HUES48 (cell line): ENCODE results near the gene EEF1AKMT4.
A peak's percentile ranks its signal among the peaks of the same experiment; 100 is the strongest.

Experiments used
- H3K27ac ChIP-seq: one replicate; pipeline ENCODE4 v1.7.0; 2013; ENCODE audit warnings: low read depth, low read length, inconsistent platforms
- H3K27me3 ChIP-seq: 2 replicates; pipeline ENCODE4 v1.6.1; 2013; ENCODE audit warnings: mild to moderate bottlenecking, low read length; ENCODE audit not compliant: control insufficient read depth, insufficient read depth
- H3K36me3 ChIP-seq: 2 replicates; pipeline ENCODE4 v1.6.1; 2013; ENCODE audit warnings: low read length; ENCODE audit not compliant: control insufficient read depth, insufficient read depth
- H3K4me1 ChIP-seq: 2 replicates; pipeline ENCODE4 v1.6.1; 2013; ENCODE audit warnings: mild to moderate bottlenecking, low read length; ENCODE audit not compliant: control insufficient read depth, insufficient read depth
- H3K4me3 ChIP-seq: 2 replicates; pipeline ENCODE4 v1.5.1; 2013; ENCODE audit warnings: mild to moderate bottlenecking, low read depth, low read length
- H3K9ac ChIP-seq: 2 replicates; pipeline ENCODE4 v1.6.1; 2013; ENCODE audit warnings: mild to moderate bottlenecking, low read depth, low read length, moderate library complexity
- H3K9me3 ChIP-seq: 2 replicates; pipeline ENCODE4 v1.6.1; 2013; ENCODE audit warnings: low read length; ENCODE audit not compliant: control insufficient read depth, insufficient read depth

Gene EEF1AKMT4

GRCh38 chr3:184248454-184249411 is 739 bp upstream of the EEF1AKMT4 start, which contains the start of gene ALG3:
TSS of gene ALG3 (minus strand) at chr3:184248962. CDS start at chr3:184248940, 22 bp downstream.
- Histone ChIP-seq H3K27ac (peak within 1 kb of the TSS; percentile 97), H3K4me1 (no peaks in the 10 kb centered on the region), H3K4me3 (peak within 1 kb of the TSS; percentile 79), H3K9ac (peak within 1 kb of the TSS; percentile 93), H3K27me3 (no peaks in the 10 kb centered on the region), H3K36me3 (peaks cover 22% of the 10 kb centered on the region), H3K9me3 (no peaks in the 10 kb centered on the region)

- H3K9ac ChIP-seq = peak overlapping the region; percentile 93
- no peaks in the 10 kb centered on the region for H3K4me1 ChIP-seq
- peak overlapping the region; percentile 84 for H3K27ac ChIP-seq
- no peaks in the 10 kb centered on the region for H3K27me3 ChIP-seq
- H3K4me3 ChIP-seq = peak overlapping the region; percentile 79
- peaks cover 7% of the 10 kb centered on the region for H3K36me3 ChIP-seq
- H3K9me3 ChIP-seq = no peaks in the 10 kb centered on the region
Measured at GRCh38 chr3:184250167-184250828, 826 bp downstream of the EEF1AKMT4 start.

GRCh38 chr3:184255291-184256039 is 6.0 kb downstream of the EEF1AKMT4 start:
- Histone ChIP-seq H3K27me3 (peaks cover 26% of the 10 kb centered on the region), H3K4me3 (no peak overlapping the region), H3K9me3 (no peaks in the 10 kb centered on the region), H3K4me1 (no peaks in the 10 kb centered on the region), H3K27ac (no peak overlapping the region), H3K9ac (no peak overlapping the region), H3K36me3 (0 out of 2 replicates have a peak, but pooled peaks cover 5% of the 10 kb centered on the region)

GRCh38 chr3:184257083-184257915 is 7.8 kb downstream of the EEF1AKMT4 start:
- no peaks in the 10 kb centered on the region for H3K4me1 ChIP-seq
- H3K27ac ChIP-seq = no peak overlapping the region
- no peaks in the 10 kb centered on the region for H3K9me3 ChIP-seq
- peaks cover 40% of the 10 kb centered on the region for H3K27me3 ChIP-seq
- H3K9ac ChIP-seq = no peak overlapping the region
- H3K4me3 ChIP-seq = no peak overlapping the region
- 0 out of 2 replicates have a peak, but pooled peaks cover 5% of the 10 kb centered on the region for H3K36me3 ChIP-seq

- Histone ChIP-seq H3K27ac (no peak overlapping the region), H3K27me3 (peaks cover 53% of the 10 kb centered on the region), H3K9ac (no peak overlapping the region), H3K9me3 (no peaks in the 10 kb centered on the region), H3K4me3 (no peak overlapping the region), H3K4me1 (peaks cover 6% of the 10 kb centered on the region), H3K36me3 (0 out of 2 replicates have a peak, but pooled peaks cover 5% of the 10 kb centered on the region)
Measured at GRCh38 chr3:184258926-184259325, 9.5 kb downstream of the EEF1AKMT4 start.

DNA sequence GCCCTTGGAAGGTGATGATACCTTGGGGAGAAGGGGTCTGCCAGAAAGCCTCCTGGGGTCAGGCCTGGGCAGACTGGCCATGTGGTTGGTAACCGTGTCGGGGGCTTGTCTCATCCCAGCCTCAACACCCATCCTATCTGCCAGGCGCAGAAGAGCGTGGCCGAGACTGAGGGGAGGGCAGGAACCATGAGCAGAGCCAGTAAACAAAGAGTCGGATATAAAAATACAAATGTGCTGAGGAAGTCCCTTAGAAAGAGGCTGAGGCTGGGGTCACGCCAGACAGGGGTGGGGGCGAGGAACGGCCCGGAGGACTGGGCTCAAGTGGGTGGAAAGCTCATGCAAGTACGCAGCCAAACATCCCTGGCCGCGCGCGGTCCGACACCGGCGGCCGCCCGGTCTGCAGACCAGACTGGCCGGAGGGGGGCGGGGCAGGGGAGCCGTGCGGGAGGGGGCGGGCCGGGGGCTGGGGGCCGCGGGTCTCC is 10.0 kb downstream of the EEF1AKMT4 start:
- H3K27ac ChIP-seq = no peak overlapping the region
- no peaks in the 10 kb centered on the region for H3K9me3 ChIP-seq
- H3K9ac ChIP-seq = no peak overlapping the region
- H3K36me3 ChIP-seq = 0 out of 2 replicates have a peak, but pooled peaks cover 5% of the 10 kb centered on the region
- H3K4me3 ChIP-seq = peak overlapping the region; percentile 33; the same call in 1 of the 2 replicates
- peaks cover 6% of the 10 kb centered on the region for H3K4me1 ChIP-seq
- H3K27me3 ChIP-seq = peaks cover 53% of the 10 kb centered on the region

- Histone ChIP-seq H3K9me3 (no peaks in the 10 kb centered on the region), H3K4me1 (peaks cover 6% of the 10 kb centered on the region), H3K27me3 (peaks cover 53% of the 10 kb centered on the region), H3K9ac (no peak overlapping the region), H3K4me3 (peak overlapping the region; percentile 73), H3K27ac (no peak overlapping the region), H3K36me3 (0 out of 2 replicates have a peak, but pooled peaks cover 5% of the 10 kb centered on the region)
Measured at GRCh38 chr3:184259878-184260723, 10.6 kb downstream of the EEF1AKMT4 start.

- H3K9me3 ChIP-seq = no peaks in the 10 kb centered on the region
- 0 out of 2 replicates have a peak overlapping the region, but pooled peaks have one; percentile 26 for H3K9ac ChIP-seq
- peaks cover 53% of the 10 kb centered on the region for H3K27me3 ChIP-seq
- H3K36me3 ChIP-seq = 0 out of 2 replicates have a peak, but pooled peaks cover 5% of the 10 kb centered on the region
- H3K4me1 ChIP-seq = peaks cover 6% of the 10 kb centered on the region
- peak overlapping the region; percentile 69 for H3K27ac ChIP-seq
- peak overlapping the region; percentile 73 for H3K4me3 ChIP-seq
Measured at GRCh38 chr3:184260724-184261269, 11.3 kb downstream of the EEF1AKMT4 start.

- Histone ChIP-seq H3K27me3 (peaks cover 53% of the 10 kb centered on the region), H3K36me3 (0 out of 2 replicates have a peak, but pooled peaks cover 5% of the 10 kb centered on the region), H3K9ac (0 out of 2 replicates have a peak within 1 kb of the TSS, but pooled peaks have one; percentile 26), H3K4me1 (peaks cover 6% of the 10 kb centered on the region), H3K9me3 (no peaks in the 10 kb centered on the region), H3K4me3 (peak within 1 kb of the TSS; percentile 73), H3K27ac (peak within 1 kb of the TSS; percentile 69)
Measured at GRCh38 chr3:184261270-184261853, 11.9 kb downstream of the EEF1AKMT4 start, which contains the start of gene CAMK2N2. TSS of gene CAMK2N2 (minus strand) at chr3:184261553. CDS start at chr3:184261285, 268 bp downstream.
